ENCODE data around the gene TENM4.
A peak's percentile ranks its signal among the peaks of the same experiment; 100 is the strongest.

Gene TENM4

GRCh38 chr11:78802058-78802761, 638.6 kb downstream of the TENM4 start:
- DNase-seq (ENCODE audit: low spot score), result no peak
- no peak for TF ChIP-seq CTCF (IDR thresholded peaks at IDR 0.05)
- Histone ChIP-seq H3K27ac (peak overlapping the region; percentile 51 to 87), H3K4me3 (peak overlapping the region; percentile 0)

- TF ChIP-seq CTCF (IDR thresholded peaks at IDR 0.05), result no peak
- peak; percentile 80 for DNase-seq (ENCODE audit: low spot score)
Measured at GRCh38 chr11:78801161-78801884, 639.5 kb downstream of the TENM4 start.

DNA sequence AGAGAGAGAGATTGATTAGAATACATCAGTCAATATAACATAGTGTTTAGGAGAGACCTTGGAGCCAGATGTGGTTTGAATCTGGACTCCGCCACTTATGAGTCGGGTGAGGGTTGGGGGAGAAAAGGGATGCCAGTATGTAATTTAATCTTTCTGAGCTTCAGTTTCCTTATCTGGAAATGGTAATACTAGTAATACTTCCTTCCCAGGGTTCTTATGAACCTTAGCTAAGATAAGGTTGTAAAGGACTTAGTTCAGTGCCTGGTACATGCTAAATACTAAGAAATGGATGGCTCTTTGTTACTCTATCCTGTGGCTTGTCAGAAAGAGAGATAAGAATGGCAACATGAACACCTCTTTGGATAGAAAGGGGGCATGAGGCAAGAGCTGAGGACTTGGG, 640.1 kb downstream of the TENM4 start:
- no peak for TF ChIP-seq CTCF (IDR thresholded peaks at IDR 0.05)
- Histone ChIP-seq H3K4me3 (no peak overlapping the region), H3K27ac (peak overlapping the region; percentile 51 to 87)
- DNase-seq (ENCODE audit: low spot score), result no peak

More at GRCh38 chr11:78801161-78801884, 639.5 kb downstream of the TENM4 start:
- H3K27ac ChIP-seq, result peak overlapping the region; percentile 51 to 87
- peak overlapping the region; percentile 0 for H3K4me3 ChIP-seq

DNA sequence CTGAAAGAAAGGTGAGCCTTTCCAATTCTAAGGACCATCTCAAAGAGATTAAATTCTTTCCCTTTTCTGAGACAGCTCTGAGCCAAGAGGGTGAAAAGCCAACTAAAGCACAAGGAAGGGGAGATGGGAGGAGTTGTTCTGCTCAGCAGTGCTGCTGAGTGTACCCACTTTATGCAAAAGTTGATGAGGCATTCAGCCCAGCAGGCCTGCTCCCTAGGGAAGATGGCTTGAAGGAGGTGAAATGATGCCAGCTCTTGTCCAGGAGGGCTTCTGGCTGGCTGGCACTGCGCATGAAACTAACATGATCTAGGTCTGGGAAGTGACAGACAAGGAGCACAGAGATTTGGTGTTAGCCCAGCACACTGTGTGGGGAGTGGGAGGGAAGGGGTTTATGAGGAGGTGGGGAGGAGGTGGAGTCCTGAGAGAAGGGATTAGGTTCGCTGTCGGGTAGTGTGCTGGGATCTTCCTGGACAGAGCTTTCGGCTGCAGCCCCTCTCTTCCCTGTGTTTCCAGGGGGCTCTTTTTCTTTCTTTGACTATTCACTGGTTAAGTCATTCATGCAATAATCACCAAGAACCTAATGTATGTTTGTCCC, 640.6 kb downstream of the TENM4 start:
- H3K27ac ChIP-seq, result peak overlapping the region; percentile 51 to 87
- H3K4me3 ChIP-seq, result no peak overlapping the region
- no peak for TF ChIP-seq CTCF (IDR thresholded peaks at IDR 0.05)
- DNase-seq (ENCODE audit: low spot score), result no peak

DNA sequence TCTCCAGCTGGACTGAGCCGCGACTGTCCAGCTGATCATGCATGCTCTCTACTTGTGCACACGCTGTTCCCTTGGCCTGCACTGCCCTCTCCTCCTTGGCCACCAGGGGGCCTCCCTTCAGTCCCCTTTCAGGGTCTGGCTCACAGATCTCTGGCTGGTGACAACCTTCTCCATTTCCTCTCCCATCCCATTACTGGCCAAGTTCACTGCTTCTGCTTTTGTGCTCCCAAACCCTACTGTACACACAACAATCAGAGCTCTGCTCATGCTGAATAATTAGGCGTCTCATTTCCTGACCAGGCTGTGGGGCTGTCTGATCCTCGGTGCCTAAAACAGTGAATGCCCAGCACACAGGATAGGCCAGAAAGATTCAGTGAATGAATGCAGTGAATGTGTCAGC, 642.2 kb downstream of the TENM4 start:
- DNase-seq (ENCODE audit: low spot score), result no peak
- Histone ChIP-seq H3K27ac (no peak overlapping the region), H3K4me3 (no peak overlapping the region)
- TF ChIP-seq CTCF (IDR thresholded peaks at IDR 0.05), result peak; percentile 64

GRCh38 chr11:78797559-78797958, 643.3 kb downstream of the TENM4 start:
- DNase-seq (ENCODE audit: low spot score), result no peak
- Histone ChIP-seq H3K4me3 (no peak overlapping the region), H3K27ac (no peak overlapping the region)
- TF ChIP-seq CTCF (IDR thresholded peaks at IDR 0.05), result no peak
